Measurements from ENCODE around the gene CACNA1B. TPM values are rescaled to one million over a fixed set of nuclear protein-coding genes. Genes with fewer than 3 reads are reported as not detected.

The CACNA1B gene
- total RNA-seq, 1 donor from 2014 or later, result 0.02 TPM

DNA sequence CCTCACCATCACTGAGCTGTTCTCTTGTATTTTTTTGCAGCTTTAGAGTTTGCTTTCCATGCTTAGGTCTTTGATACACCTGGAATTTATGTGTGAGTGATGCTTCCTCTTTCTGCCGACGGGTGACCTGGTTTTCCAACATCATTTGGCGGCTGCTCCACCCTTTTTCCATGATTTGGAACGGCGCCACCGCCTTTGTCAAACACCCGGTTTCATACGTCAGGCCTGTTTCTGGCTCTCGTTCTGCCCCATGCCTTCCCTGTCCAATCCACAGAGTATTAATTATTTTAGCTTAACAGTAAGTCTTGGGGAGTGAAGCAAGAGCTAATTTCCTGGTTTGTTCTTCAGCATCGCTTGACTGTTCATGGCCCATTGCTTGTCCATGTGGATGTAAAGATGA, 30.2 kb downstream of the CACNA1B start:
- no peaks in the 10 kb centered on the region for H3K36me3 Mint-ChIP-seq (ENCODE audit: low read depth)
- intact Hi-C loops (cut with micrococcal nuclease), result no loop called here
- DNase-seq (ENCODE audit: low spot score), result no peak
- no peaks in the 10 kb centered on the region for H3K27me3 Mint-ChIP-seq (ENCODE audit: low read depth)
- H3K27ac Mint-ChIP-seq, result no peak overlapping the region
- H3K9me3 Mint-ChIP-seq, result no peaks in the 10 kb centered on the region
- H3K4me1 Mint-ChIP-seq (ENCODE audit: low read depth), result no peaks in the 10 kb centered on the region
- H3K4me3 Mint-ChIP-seq (ENCODE audit: low read depth), result no peak overlapping the region

DNA sequence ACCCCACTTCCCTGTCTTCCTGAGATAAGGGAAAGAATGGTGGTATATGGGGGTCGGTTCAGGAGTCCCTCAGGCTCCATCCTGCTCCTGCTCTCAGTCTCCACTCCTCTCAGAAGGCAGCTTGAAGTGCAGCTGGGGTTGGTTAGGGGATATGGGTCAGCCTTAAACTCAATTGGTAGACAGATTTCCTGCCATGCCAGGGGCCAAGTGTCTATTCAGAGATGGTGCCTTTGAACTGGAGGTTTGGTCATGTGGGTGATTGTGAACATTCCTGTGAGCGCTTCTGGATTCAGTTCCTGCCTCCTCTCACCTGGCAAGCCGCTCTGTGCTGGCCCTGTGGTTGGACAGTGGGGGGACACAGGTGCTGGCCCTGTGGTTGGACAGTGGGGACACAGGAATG, 35.1 kb downstream of the CACNA1B start:
- intact Hi-C loops (cut with micrococcal nuclease), result no loop called here
- H3K9me3 Mint-ChIP-seq, result no peaks in the 10 kb centered on the region
- no peak overlapping the region for H3K4me3 Mint-ChIP-seq (ENCODE audit: low read depth)
- H3K27ac Mint-ChIP-seq, result no peak overlapping the region
- no peak for DNase-seq (ENCODE audit: low spot score)
- no peaks in the 10 kb centered on the region for H3K4me1 Mint-ChIP-seq (ENCODE audit: low read depth)
- no peaks in the 10 kb centered on the region for H3K36me3 Mint-ChIP-seq (ENCODE audit: low read depth)
- H3K27me3 Mint-ChIP-seq (ENCODE audit: low read depth), result no peaks in the 10 kb centered on the region

DNA sequence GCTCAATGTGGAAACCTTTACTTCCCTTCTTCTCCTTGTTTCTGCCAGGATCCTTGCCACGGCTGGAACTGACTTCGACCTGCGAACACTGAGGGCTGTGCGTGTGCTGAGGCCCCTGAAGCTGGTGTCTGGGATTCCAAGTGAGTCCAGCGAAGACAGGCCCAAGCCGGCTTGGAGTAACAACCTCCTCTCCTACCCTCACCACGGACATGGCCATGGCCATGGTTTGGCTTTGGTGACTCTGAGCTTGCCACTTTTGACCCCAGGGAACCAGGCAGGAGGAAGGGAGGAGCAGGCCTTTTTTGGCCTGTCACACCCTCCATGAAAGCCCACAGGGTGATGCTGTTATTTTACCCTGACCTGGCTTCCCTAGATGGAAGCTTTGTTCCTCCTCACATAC, 35.5 kb downstream of the CACNA1B start:
- Mint-ChIP-seq H3K36me3 (ENCODE audit: low read depth) (no peaks in the 10 kb centered on the region), H3K9me3 (no peaks in the 10 kb centered on the region), H3K4me3 (ENCODE audit: low read depth) (no peak overlapping the region), H3K4me1 (ENCODE audit: low read depth) (no peaks in the 10 kb centered on the region), H3K27me3 (ENCODE audit: low read depth) (no peaks in the 10 kb centered on the region), H3K27ac (no peak overlapping the region)
- DNase-seq (ENCODE audit: low spot score), result no peak
- intact Hi-C loops (cut with micrococcal nuclease), result no loop called here

DNA sequence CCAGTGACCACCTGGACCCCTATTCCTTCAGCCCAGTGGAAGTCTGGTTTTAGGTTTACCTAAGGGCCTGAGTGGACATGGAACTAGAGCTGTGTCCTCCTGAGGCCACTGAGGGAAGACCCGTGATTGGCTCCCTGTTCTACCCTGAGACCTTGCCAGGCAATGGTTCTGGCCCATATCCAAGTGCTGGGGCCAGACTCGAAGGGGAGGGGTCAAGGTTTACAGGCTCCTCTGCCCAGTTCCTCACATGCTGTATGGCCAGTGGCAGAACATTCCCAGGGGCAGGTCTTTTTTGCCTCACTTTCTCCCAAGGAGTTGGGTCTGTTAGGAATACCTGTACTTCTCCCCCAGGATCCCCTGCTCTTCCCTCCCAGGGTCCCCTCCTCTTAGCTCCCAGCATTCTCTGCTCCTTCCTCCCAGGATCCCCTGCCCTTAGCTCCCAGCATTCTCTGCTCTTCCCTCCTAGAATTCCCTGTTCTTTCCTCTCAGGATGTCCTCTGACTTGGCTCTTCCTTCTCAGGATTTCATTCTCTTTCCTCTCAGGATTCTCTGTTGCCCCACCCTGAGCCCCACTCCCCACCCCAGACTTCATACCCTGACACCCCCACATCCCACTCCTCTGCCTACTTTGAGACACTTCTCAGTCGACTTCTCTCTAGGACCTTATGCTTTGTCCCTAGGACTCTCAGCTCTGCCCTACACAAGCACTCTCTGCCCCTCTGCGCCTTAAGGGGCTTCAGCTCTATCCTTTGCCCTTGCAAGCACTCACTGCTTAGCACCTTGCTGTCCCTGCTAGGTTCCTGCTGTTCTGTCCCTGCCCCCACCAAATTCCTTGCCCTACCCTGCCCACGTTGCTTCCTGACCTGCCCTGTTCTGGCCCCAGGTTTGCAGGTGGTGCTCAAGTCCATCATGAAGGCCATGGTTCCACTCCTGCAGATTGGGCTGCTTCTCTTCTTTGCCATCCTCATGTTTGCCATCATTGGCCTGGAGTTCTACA, 36.5 kb downstream of the CACNA1B start:
- intact Hi-C loops (cut with micrococcal nuclease), result no loop called here
- Mint-ChIP-seq H3K27ac (no peak overlapping the region), H3K4me1 (ENCODE audit: low read depth) (no peaks in the 10 kb centered on the region), H3K4me3 (ENCODE audit: low read depth) (no peak overlapping the region), H3K36me3 (ENCODE audit: low read depth) (no peaks in the 10 kb centered on the region), H3K27me3 (ENCODE audit: low read depth) (no peaks in the 10 kb centered on the region), H3K9me3 (no peaks in the 10 kb centered on the region)
- DNase-seq (ENCODE audit: low spot score), result no peak

DNA sequence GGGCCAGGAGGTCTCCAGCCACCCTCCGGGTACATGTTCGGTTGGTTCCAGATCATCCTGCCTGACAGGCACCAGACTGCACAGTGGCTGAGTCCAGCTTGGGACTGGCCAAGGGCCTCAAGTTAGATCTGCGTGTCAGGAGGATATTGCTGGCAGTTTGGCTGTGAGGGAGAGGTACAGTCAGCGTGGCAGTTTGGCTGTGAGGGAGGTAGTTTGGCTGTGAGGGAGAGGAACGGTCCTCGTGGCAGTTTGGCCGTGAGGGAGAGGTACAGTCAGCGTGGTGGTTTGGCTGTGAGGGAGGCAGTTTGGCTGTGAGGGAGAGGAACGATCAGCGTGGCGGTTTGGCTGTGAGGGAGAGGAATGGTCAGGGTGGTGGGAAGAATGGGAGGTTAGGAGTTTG, 39.0 kb downstream of the CACNA1B start:
- no peak for DNase-seq (ENCODE audit: low spot score)
- Mint-ChIP-seq H3K27ac (no peak overlapping the region), H3K9me3 (no peaks in the 10 kb centered on the region), H3K36me3 (ENCODE audit: low read depth) (no peaks in the 10 kb centered on the region), H3K27me3 (ENCODE audit: low read depth) (no peaks in the 10 kb centered on the region), H3K4me3 (ENCODE audit: low read depth) (no peak overlapping the region), H3K4me1 (ENCODE audit: low read depth) (no peaks in the 10 kb centered on the region)
- intact Hi-C loops (cut with micrococcal nuclease), result no loop called here

DNA sequence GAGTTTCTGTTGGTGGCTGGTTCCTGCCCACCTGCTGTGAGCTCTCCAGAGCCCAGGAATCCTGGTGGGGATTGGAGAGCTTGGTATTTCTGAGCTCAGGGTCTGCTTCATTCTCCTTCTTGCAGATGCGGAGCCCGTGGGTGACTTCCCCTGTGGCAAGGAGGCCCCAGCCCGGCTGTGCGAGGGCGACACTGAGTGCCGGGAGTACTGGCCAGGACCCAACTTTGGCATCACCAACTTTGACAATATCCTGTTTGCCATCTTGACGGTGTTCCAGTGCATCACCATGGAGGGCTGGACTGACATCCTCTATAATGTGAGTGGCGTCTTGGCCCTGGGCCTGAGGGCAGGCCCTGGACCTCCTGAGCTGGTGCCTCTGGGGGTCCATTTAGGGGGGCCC, 39.5 kb downstream of the CACNA1B start:
- no peaks in the 10 kb centered on the region for H3K4me1 Mint-ChIP-seq (ENCODE audit: low read depth)
- H3K27ac Mint-ChIP-seq, result no peak overlapping the region
- intact Hi-C loops (cut with micrococcal nuclease), result no loop called here
- DNase-seq (ENCODE audit: low spot score), result no peak
- H3K27me3 Mint-ChIP-seq (ENCODE audit: low read depth), result no peaks in the 10 kb centered on the region
- H3K36me3 Mint-ChIP-seq (ENCODE audit: low read depth), result no peaks in the 10 kb centered on the region
- no peaks in the 10 kb centered on the region for H3K9me3 Mint-ChIP-seq
- no peak overlapping the region for H3K4me3 Mint-ChIP-seq (ENCODE audit: low read depth)

DNA sequence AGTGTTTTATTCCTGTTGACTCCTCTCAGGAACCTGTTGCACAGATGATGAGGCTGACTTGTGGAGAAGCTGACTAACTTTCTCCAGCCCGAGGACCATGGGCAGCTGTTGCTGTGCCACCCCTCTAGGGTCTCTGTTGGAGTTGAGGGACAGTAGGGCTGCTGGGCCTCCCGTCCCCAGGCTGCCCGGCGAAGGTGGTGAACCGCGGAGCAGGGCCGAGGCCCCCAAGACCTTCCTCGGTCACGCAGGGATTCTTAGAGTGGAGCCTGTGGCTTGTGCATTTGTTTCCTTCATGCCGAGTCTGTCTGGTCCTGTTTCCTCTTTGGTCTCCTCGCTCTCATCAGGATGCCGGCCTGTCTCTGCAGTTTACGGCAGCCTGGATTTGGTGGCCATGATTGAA, 40.2 kb downstream of the CACNA1B start:
- Mint-ChIP-seq H3K4me1 (ENCODE audit: low read depth) (no peaks in the 10 kb centered on the region), H3K9me3 (no peaks in the 10 kb centered on the region), H3K27ac (no peak overlapping the region), H3K36me3 (ENCODE audit: low read depth) (no peaks in the 10 kb centered on the region), H3K4me3 (ENCODE audit: low read depth) (no peak overlapping the region), H3K27me3 (ENCODE audit: low read depth) (no peaks in the 10 kb centered on the region)
- intact Hi-C loops (cut with micrococcal nuclease), result no loop called here
- DNase-seq (ENCODE audit: low spot score), result no peak

DNA sequence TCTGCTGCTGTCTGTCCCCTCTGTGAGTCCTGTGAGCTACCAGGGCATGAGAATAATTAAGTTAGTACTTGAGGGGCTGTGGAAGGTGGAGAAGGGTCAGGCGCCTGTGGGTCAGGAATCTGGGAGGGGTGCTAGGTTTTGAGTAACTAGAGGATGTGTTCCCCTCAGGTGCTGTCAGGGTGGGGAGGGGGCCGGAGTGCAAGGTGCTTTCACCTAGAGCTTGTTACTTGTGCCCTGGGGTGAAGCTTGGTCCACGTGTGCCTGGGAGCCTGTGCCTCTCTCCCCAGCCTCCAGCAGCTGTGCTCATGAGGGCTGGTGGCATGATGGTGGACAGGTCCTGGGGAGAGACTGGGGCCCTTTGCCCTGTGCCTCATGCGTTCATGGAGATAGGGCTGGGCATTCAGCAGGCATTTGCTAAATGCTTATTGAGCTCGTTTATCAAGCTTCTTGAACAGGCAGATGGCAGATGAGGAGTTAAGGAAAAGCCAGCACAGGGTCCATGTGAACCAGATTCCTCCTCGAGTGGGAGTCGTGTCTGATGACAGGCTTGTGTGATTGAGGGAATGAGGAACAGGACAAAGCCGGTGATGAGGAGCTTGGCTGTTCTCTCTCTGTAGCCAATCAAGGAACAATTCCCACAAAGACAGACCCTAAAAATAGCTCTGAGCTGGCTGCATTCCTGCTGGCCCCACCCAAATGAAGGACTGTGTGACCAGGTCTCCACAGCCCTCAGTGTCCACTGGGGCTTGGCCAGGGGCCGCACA, 40.9 kb downstream of the CACNA1B start:
- DNase-seq (ENCODE audit: low spot score), result no peak
- no peaks in the 10 kb centered on the region for H3K9me3 Mint-ChIP-seq
- intact Hi-C loops (cut with micrococcal nuclease), result no loop called here
- H3K4me1 Mint-ChIP-seq (ENCODE audit: low read depth), result no peaks in the 10 kb centered on the region
- no peak overlapping the region for H3K4me3 Mint-ChIP-seq (ENCODE audit: low read depth)
- H3K36me3 Mint-ChIP-seq (ENCODE audit: low read depth), result no peaks in the 10 kb centered on the region
- no peak overlapping the region for H3K27ac Mint-ChIP-seq
- no peaks in the 10 kb centered on the region for H3K27me3 Mint-ChIP-seq (ENCODE audit: low read depth)

DNA sequence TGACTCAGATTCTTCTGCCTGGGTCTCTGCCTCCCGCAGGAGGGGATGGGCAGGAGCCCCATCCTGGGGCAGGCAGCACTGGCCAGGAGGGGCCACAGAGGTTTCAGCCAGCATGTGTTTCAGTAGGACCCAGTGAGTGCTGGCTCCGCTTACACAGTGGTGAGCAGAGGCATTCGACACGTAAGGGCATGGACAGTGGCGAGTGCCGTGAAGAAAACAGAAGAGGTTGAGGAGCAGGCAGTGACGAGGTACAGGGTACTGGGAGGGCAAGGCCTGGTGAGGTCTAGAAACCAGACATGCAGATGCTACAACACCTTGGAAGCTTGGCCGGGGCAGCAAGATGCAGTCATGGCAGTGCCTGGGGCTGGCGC, 41.5 kb downstream of the CACNA1B start:
- no peak for DNase-seq (ENCODE audit: low spot score)
- intact Hi-C loops (cut with micrococcal nuclease), result no loop called here
- no peaks in the 10 kb centered on the region for H3K27me3 Mint-ChIP-seq (ENCODE audit: low read depth)
- H3K9me3 Mint-ChIP-seq, result no peaks in the 10 kb centered on the region
- no peak overlapping the region for H3K27ac Mint-ChIP-seq
- no peaks in the 10 kb centered on the region for H3K36me3 Mint-ChIP-seq (ENCODE audit: low read depth)
- H3K4me1 Mint-ChIP-seq (ENCODE audit: low read depth), result no peaks in the 10 kb centered on the region
- H3K4me3 Mint-ChIP-seq (ENCODE audit: low read depth), result no peak overlapping the region

DNA sequence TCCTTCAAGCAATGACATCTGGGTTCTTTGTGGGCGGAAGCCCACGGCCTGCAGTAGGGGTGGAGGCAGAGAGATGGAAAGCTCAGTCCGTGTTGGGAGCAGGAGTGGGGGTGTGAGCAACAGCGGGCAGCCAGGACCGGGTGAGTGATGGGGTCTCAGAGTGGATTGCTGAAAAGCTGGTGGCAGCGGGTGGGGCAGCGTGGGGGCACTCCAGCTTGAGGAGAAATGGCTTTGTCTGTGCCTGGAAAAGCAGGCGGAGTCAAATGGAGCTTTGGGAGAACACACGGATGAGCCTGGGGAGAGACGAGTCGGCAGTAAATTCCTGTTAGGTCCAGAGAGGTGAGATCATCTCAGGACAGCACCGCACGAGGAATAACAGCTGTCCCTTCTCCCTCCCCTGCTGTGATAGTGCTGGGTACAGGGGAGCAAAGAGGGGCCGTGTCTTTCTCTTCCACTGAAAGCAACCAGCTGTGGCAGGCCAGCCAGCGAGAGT, 42.1 kb downstream of the CACNA1B start:
- H3K4me1 Mint-ChIP-seq (ENCODE audit: low read depth), result no peaks in the 10 kb centered on the region
- H3K4me3 Mint-ChIP-seq (ENCODE audit: low read depth), result no peak overlapping the region
- DNase-seq (ENCODE audit: low spot score), result no peak
- no peaks in the 10 kb centered on the region for H3K9me3 Mint-ChIP-seq
- no peaks in the 10 kb centered on the region for H3K36me3 Mint-ChIP-seq (ENCODE audit: low read depth)
- no peak overlapping the region for H3K27ac Mint-ChIP-seq
- no peaks in the 10 kb centered on the region for H3K27me3 Mint-ChIP-seq (ENCODE audit: low read depth)
- intact Hi-C loops (cut with micrococcal nuclease), result no loop called here

DNA sequence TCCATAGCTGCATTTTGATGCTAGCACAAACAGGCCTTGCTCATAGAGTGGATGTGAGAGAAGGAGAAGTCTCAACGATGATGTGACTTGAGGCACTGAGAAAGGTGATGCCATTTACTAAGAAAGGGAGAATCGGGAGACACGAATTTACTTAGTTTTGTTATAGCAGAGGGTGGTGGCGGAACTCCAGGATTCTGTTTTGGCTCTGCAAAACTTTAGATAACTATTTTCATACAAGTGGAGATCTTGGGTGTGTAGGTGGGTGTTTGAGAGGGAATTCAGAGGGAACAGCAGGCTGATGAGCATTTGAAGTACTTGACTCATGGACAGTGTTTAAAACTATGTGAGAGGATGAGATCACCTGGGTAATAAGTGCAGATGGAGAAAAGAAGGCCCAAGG, 43.2 kb downstream of the CACNA1B start:
- Mint-ChIP-seq H3K27ac (no peak overlapping the region), H3K36me3 (ENCODE audit: low read depth) (no peaks in the 10 kb centered on the region), H3K4me3 (ENCODE audit: low read depth) (no peak overlapping the region), H3K9me3 (no peaks in the 10 kb centered on the region), H3K4me1 (ENCODE audit: low read depth) (no peaks in the 10 kb centered on the region), H3K27me3 (ENCODE audit: low read depth) (no peaks in the 10 kb centered on the region)
- no peak for DNase-seq (ENCODE audit: low spot score)
- intact Hi-C loops (cut with micrococcal nuclease), result no loop called here

DNA sequence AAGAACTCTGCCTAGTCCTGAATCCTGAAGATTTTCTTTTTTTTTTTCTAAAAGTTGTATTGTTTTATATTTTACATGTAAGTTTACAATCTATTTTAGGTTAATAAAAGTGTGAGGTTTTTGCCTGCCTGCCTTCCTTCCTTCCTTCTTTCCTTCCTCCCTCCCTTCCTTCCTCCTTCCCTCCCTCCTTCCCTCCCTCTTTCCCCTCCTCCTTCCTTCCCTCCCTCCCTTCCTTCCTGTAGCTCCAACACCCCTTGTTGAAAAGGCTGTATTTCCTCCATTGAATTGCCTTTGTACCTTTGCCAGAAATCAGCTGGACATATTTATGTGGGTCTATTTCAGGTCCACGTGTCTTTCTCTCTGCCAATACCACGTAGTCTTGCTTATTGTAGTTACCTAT, 46.6 kb downstream of the CACNA1B start:
- DNase-seq (ENCODE audit: low spot score), result no peak
- no peaks in the 10 kb centered on the region for H3K27me3 Mint-ChIP-seq (ENCODE audit: low read depth)
- no peaks in the 10 kb centered on the region for H3K36me3 Mint-ChIP-seq (ENCODE audit: low read depth)
- intact Hi-C loops (cut with micrococcal nuclease), result no loop called here
- peaks cover 5% of the 10 kb centered on the region for H3K9me3 Mint-ChIP-seq
- H3K4me1 Mint-ChIP-seq (ENCODE audit: low read depth), result no peaks in the 10 kb centered on the region
- no peak overlapping the region for H3K4me3 Mint-ChIP-seq (ENCODE audit: low read depth)
- H3K27ac Mint-ChIP-seq, result no peak overlapping the region

DNA sequence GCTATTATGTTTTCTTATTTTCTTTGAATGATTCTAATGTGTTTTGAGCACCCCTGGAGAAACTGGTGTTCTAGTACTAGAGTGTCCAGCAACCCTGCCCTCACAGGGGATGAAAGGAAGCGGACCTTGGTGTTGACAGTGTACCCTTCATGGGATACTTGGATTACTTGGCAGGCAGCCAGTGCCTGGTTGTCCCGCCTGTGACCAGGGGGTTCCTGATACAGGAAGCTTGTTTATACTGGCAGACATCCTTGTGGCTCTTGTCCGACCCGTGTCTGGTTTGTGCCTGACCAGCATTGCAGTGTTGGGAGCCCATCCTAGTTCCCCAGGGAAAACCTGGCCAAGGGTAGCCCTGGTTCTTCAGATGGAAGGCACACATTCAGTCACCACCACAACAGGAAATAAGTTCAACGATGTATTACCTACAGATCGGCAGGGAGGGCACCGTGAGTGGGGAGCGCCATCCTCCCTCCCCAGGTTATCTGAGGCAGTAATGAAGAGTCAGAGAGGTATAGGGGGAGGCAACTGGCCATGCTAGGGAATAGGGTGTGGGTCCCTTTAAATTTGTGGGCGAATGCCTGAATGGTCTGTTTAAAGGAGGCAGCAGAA, 47.3 kb downstream of the CACNA1B start:
- no peaks in the 10 kb centered on the region for H3K4me1 Mint-ChIP-seq (ENCODE audit: low read depth)
- H3K27me3 Mint-ChIP-seq (ENCODE audit: low read depth), result no peaks in the 10 kb centered on the region
- no peak overlapping the region for H3K27ac Mint-ChIP-seq
- no peak for DNase-seq (ENCODE audit: low spot score)
- no peaks in the 10 kb centered on the region for H3K36me3 Mint-ChIP-seq (ENCODE audit: low read depth)
- H3K9me3 Mint-ChIP-seq, result peaks cover 5% of the 10 kb centered on the region
- H3K4me3 Mint-ChIP-seq (ENCODE audit: low read depth), result no peak overlapping the region
- intact Hi-C loops (cut with micrococcal nuclease), result no loop called here
